Regular cardiac myocyte (primary cell): ENCODE results near the gene GNPDA2. TPM values are rescaled to one million over a fixed set of nuclear protein-coding genes. Genes with fewer than 3 reads are reported as not detected.

Source experiments
- total RNA-seq: library from RNA; depleted of rRNA; stranded (reverse); fragments of >200 nt; gene quantifications from 2 replicates; pipeline ENCODE4 v1.2.3, GENCODE V29; 2014

Gene GNPDA2
- 17.6 and 26.5 TPM in 2 replicates for total RNA-seq

GRCh38 chr4:44726038-44726871 is at the start of gene GNPDA2:
GNPDA2 (minus strand) TSS chr4:44726556; CDS start chr4:44722207, 4,349 bp downstream.

GRCh38 chr4:44678094-44679041 is 48.0 kb downstream of the GNPDA2 start, which contains the start of gene GUF1:
GUF1 (plus strand) TSS chr4:44678420; CDS start chr4:44678623, 203 bp downstream.

Other genes with a start within 250 kb of the GNPDA2 start
- gene YIPF7, start 74.9 kb downstream of the GNPDA2 start, total RNA-seq = not detected in 2 replicates
- 14.7 and 18.4 TPM in 2 replicates for gene GUF1, start 48.1 kb downstream of the GNPDA2 start, total RNA-seq